Measurements from ENCODE around the gene FMN2.
"Not testable (repeated sequence)": the region's sequence is repeated elsewhere in the genome, so short reads cannot be mapped to it uniquely, and the experiment has no call there.

The FMN2 gene

GRCh38 chr1:240405751-240406150, 314.1 kb downstream of the FMN2 start:
- Histone ChIP-seq H3K9ac (ENCODE audit: low read depth, low read length) (no peak overlapping the region), H3K9me3 (ENCODE audit: control insufficient read depth, insufficient read depth, low read length) (no peaks in the 10 kb centered on the region), H3K36me3 (ENCODE audit: insufficient read depth, low read length) (no peaks in the 10 kb centered on the region), H3K4me1 (ENCODE audit: insufficient read depth, low read length) (no peaks in the 10 kb centered on the region)

DNA sequence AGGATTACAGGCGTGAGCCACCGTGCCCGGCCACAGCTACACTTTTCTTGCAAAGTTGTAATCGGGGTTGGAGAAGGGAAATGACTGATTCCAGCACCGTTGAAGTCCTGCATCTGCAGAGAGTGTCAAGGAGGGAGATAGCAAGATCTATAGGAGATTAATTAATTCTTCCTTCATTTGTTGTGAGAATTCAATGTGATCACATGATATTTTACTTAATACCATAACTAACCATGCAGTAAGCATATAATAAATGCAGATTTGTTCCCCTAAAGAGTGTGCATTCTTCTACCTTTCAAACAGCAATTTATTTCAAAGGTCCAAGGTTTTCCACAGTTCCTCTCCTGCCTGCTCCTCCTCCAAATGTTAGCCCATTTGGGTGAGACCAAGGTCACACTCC, 315.7 kb downstream of the FMN2 start:
- Histone ChIP-seq H3K9ac (ENCODE audit: low read depth, low read length) (no peak overlapping the region), H3K9me3 (ENCODE audit: control insufficient read depth, insufficient read depth, low read length) (no peaks in the 10 kb centered on the region), H3K36me3 (ENCODE audit: insufficient read depth, low read length) (no peaks in the 10 kb centered on the region), H3K4me1 (ENCODE audit: insufficient read depth, low read length) (no peaks in the 10 kb centered on the region)

DNA sequence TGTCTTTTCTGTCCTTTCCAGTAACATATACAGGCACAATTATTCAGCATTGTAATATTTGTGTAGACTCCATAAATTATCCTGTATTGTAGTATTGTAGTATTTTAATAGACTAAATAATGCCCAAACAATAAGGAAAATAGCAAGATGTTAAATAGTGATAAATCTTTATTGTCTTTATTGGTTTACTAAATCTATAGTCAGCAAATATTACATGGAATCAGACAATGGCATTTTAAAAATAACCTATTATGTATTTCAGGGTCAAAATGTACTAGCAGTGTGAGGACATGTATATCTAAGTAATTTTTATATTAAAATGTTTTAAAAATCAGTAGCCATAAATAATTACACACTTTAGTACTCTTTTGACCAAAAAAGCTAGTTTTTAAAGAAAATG, 317.9 kb downstream of the FMN2 start:
- Histone ChIP-seq H3K36me3 (ENCODE audit: insufficient read depth, low read length) (no peaks in the 10 kb centered on the region), H3K9me3 (ENCODE audit: control insufficient read depth, insufficient read depth, low read length) (no peaks in the 10 kb centered on the region), H3K4me1 (ENCODE audit: insufficient read depth, low read length) (no peaks in the 10 kb centered on the region), H3K9ac (ENCODE audit: low read depth, low read length) (no peak overlapping the region)

DNA sequence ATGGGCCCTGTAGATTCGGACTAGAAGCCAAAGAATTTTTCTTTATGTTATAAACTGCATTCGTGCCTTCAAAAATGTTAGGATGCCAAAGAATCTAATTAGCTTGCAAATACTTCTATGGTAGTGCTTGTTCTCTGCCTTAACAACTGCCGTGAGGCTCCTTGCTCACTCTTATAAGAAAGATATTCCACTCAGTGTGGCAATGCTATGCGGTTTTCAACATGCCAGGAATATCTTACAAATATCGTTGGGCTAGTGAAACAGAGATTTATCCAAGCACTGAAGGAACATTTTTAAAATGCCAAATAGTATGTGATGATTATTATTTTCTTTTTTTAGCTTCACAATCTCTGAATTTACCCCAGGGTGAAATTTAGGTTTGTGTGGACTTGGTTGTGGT, 322.0 kb downstream of the FMN2 start:
- no peaks in the 10 kb centered on the region for H3K4me1 ChIP-seq (ENCODE audit: insufficient read depth, low read length)
- no peaks in the 10 kb centered on the region for H3K36me3 ChIP-seq (ENCODE audit: insufficient read depth, low read length)
- no peak overlapping the region for H3K9ac ChIP-seq (ENCODE audit: low read depth, low read length)
- H3K9me3 ChIP-seq (ENCODE audit: control insufficient read depth, insufficient read depth, low read length), result no peaks in the 10 kb centered on the region

DNA sequence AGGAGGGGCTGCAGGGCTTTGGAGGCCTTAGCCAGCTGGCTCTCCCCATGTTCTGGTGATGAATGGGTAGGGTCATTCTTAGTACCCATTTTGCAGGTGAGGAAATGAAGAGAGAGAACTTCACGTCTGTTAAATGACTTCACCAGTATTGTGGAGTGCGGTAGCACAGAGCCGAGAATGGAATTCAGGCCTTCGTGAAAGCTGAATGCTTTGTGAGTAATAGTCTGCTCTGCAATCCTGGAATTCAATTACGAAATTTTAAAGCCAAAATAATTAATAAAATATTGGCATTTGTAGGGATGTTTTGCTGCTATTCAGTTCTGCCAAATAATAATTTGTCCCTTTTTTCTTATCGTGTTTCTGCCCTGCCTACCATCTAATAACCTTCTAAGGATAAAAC, 322.6 kb downstream of the FMN2 start:
- Histone ChIP-seq H3K36me3 (ENCODE audit: insufficient read depth, low read length) (no peaks in the 10 kb centered on the region), H3K9ac (ENCODE audit: low read depth, low read length) (no peak overlapping the region), H3K9me3 (ENCODE audit: control insufficient read depth, insufficient read depth, low read length) (no peaks in the 10 kb centered on the region), H3K4me1 (ENCODE audit: insufficient read depth, low read length) (no peaks in the 10 kb centered on the region)

DNA sequence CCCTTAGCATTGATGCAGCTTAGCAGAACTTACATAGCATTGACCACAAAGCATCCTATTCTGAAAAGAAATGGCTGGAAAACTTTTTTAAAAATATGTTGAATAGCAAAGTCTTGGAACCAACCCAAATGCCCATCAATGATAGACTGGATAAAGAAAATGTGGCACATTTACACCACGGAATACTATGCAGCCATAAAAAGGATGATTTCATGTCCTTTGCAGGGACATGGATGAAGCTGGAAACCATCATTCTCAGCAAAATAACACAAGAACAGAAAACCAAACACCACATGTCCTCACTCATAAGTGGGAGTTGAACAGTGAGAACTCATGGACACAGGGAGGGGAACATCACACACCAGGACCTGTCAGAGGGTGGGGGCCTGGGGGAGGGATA, 323.3 kb downstream of the FMN2 start:
- H3K9me3 ChIP-seq (ENCODE audit: control insufficient read depth, insufficient read depth, low read length); H3K9ac ChIP-seq (ENCODE audit: low read depth, low read length); H3K36me3 ChIP-seq (ENCODE audit: insufficient read depth, low read length); H3K4me1 ChIP-seq (ENCODE audit: insufficient read depth, low read length): not testable (repeated sequence)

DNA sequence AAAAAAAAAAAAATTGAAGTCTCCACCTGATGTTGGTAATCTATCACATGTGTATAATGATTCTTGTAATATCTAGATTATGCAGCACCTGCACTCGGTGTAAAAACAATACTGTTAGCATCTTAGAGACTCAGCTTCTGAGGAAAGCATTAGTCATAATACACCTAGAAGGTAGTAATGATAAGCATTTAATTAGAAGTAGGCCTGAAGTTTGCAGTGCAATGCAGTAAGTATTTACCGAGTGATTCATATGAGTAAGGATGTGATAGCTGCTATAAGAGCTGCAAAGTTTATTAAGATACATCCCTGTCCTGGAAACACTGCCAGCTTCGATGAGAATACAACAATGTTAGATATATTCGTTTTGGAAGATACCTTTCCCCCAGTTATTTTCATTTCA, 323.8 kb downstream of the FMN2 start:
- Histone ChIP-seq H3K9ac (ENCODE audit: low read depth, low read length) (no peak overlapping the region), H3K4me1 (ENCODE audit: insufficient read depth, low read length) (no peaks in the 10 kb centered on the region), H3K9me3 (ENCODE audit: control insufficient read depth, insufficient read depth, low read length) (no peaks in the 10 kb centered on the region), H3K36me3 (ENCODE audit: insufficient read depth, low read length) (no peaks in the 10 kb centered on the region)

DNA sequence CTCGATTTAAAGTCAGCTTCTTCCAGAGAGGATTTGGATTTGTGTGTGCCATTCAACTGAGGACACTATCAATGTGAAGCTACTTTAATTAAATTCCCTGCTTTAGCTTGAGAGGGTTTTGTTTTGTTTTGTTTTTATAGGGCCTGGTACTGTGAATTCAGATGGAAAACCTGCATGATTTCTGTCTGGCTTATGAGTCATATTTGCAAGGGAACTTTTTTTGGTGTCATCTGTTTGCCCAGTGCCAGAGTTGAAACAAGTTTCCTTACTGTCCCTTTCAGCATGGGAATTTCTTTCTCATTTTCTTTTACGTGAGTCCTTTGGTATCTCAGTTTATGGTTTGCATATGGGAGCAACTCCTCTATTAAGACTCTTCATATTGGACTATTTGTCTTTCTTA, 325.6 kb downstream of the FMN2 start:
- Histone ChIP-seq H3K9ac (ENCODE audit: low read depth, low read length) (no peak overlapping the region), H3K9me3 (ENCODE audit: control insufficient read depth, insufficient read depth, low read length) (no peaks in the 10 kb centered on the region), H3K36me3 (ENCODE audit: insufficient read depth, low read length) (no peaks in the 10 kb centered on the region), H3K4me1 (ENCODE audit: insufficient read depth, low read length) (no peaks in the 10 kb centered on the region)

- Histone ChIP-seq H3K9ac (ENCODE audit: low read depth, low read length) (no peak overlapping the region), H3K4me1 (ENCODE audit: insufficient read depth, low read length) (no peaks in the 10 kb centered on the region), H3K9me3 (ENCODE audit: control insufficient read depth, insufficient read depth, low read length) (no peaks in the 10 kb centered on the region), H3K36me3 (ENCODE audit: insufficient read depth, low read length) (no peaks in the 10 kb centered on the region)
Measured at GRCh38 chr1:240420766-240421165, 329.1 kb downstream of the FMN2 start.

DNA sequence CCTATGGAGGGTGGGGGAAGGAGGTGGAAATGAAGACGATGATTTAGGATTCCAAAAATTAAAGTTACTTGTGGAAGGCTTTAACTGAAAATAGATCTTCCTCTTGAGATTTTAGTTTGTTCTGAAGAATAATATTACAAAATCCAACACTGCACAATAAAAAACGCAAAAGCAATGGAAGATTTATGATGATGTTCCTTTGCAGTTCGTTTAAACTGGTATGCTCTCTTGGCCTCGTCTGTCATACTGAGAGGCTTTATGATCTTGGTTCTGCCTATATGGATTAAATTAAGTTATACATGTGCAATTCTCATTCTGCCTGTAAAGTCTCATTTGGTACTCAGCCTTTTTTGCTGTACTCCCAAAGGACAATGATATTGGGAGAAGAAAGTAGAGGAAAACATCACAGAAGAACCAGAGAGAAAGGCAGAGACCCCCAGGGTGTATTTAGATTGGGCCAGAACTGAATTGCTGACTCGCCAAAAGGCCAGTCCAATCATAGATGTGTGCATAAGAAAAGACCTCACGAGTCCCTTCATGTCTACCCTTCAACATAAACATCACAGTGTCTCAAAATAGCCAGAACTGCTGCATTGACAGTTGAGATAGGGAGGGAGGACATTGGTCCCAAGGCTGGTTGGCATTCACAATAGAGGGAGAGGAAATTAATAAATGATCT, 331.7 kb downstream of the FMN2 start:
- H3K9me3 ChIP-seq (ENCODE audit: control insufficient read depth, insufficient read depth, low read length), result no peaks in the 10 kb centered on the region
- no peak overlapping the region for H3K9ac ChIP-seq (ENCODE audit: low read depth, low read length)
- no peaks in the 10 kb centered on the region for H3K4me1 ChIP-seq (ENCODE audit: insufficient read depth, low read length)
- no peaks in the 10 kb centered on the region for H3K36me3 ChIP-seq (ENCODE audit: insufficient read depth, low read length)

- Histone ChIP-seq H3K4me1 (ENCODE audit: insufficient read depth, low read length) (no peaks in the 10 kb centered on the region), H3K9me3 (ENCODE audit: control insufficient read depth, insufficient read depth, low read length) (no peaks in the 10 kb centered on the region), H3K9ac (ENCODE audit: low read depth, low read length) (no peak overlapping the region), H3K36me3 (ENCODE audit: insufficient read depth, low read length) (no peaks in the 10 kb centered on the region)
Measured at GRCh38 chr1:240424740-240425464, 333.2 kb downstream of the FMN2 start.

DNA sequence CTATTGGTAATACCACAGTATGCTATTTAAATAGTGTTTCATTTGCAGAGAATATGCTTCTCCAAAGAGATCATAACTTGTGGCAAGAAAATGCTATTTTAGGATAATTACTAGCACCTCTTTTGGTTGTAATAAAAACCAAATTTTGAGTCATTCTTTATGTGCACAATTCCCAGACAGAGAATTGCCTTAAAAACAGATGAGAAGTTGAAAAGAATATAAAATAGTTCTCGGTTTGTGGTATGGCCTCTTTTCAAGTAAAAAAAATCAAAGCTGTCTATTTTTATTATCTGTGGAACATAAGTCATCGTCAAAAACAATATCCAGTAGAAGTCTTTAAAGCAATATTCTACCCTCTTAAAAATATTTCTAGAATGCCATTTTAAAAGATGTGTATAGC, 334.4 kb downstream of the FMN2 start:
- H3K36me3 ChIP-seq (ENCODE audit: insufficient read depth, low read length), result no peaks in the 10 kb centered on the region

GRCh38 chr1:240435996-240436566, 344.4 kb downstream of the FMN2 start:
- Histone ChIP-seq H3K9ac (ENCODE audit: low read depth, low read length) (no peak overlapping the region), H3K36me3 (ENCODE audit: insufficient read depth, low read length) (no peaks in the 10 kb centered on the region), H3K9me3 (ENCODE audit: control insufficient read depth, insufficient read depth, low read length) (no peaks in the 10 kb centered on the region), H3K4me1 (ENCODE audit: insufficient read depth, low read length) (no peaks in the 10 kb centered on the region)

More for the DNA sequence above, 334.4 kb downstream of the FMN2 start:
- Histone ChIP-seq H3K9ac (ENCODE audit: low read depth, low read length) (no peak overlapping the region), H3K9me3 (ENCODE audit: control insufficient read depth, insufficient read depth, low read length) (no peaks in the 10 kb centered on the region), H3K4me1 (ENCODE audit: insufficient read depth, low read length) (no peaks in the 10 kb centered on the region)

- H3K9ac ChIP-seq (ENCODE audit: low read depth, low read length), result no peak overlapping the region
- no peaks in the 10 kb centered on the region for H3K4me1 ChIP-seq (ENCODE audit: insufficient read depth, low read length)
- no peaks in the 10 kb centered on the region for H3K36me3 ChIP-seq (ENCODE audit: insufficient read depth, low read length)
- no peaks in the 10 kb centered on the region for H3K9me3 ChIP-seq (ENCODE audit: control insufficient read depth, insufficient read depth, low read length)
Measured at GRCh38 chr1:240441669-240442068, 350.0 kb downstream of the FMN2 start.

- H3K9me3 ChIP-seq (ENCODE audit: control insufficient read depth, insufficient read depth, low read length), result no peaks in the 10 kb centered on the region
- no peak overlapping the region for H3K9ac ChIP-seq (ENCODE audit: low read depth, low read length)
- H3K4me1 ChIP-seq (ENCODE audit: insufficient read depth, low read length), result no peaks in the 10 kb centered on the region
- H3K36me3 ChIP-seq (ENCODE audit: insufficient read depth, low read length), result no peaks in the 10 kb centered on the region
Measured at GRCh38 chr1:240445369-240445768, 353.7 kb downstream of the FMN2 start.
